DMS 273 (cell line): ENCODE results near the gene BEGAIN.

Experiments used
- DNase-seq: peaks from one replicate; lab custom pipeline; 2025; ENCODE audit not compliant: unreplicated experiment; lab: John Stamatoyannopoulos, UW

Gene BEGAIN

DNA sequence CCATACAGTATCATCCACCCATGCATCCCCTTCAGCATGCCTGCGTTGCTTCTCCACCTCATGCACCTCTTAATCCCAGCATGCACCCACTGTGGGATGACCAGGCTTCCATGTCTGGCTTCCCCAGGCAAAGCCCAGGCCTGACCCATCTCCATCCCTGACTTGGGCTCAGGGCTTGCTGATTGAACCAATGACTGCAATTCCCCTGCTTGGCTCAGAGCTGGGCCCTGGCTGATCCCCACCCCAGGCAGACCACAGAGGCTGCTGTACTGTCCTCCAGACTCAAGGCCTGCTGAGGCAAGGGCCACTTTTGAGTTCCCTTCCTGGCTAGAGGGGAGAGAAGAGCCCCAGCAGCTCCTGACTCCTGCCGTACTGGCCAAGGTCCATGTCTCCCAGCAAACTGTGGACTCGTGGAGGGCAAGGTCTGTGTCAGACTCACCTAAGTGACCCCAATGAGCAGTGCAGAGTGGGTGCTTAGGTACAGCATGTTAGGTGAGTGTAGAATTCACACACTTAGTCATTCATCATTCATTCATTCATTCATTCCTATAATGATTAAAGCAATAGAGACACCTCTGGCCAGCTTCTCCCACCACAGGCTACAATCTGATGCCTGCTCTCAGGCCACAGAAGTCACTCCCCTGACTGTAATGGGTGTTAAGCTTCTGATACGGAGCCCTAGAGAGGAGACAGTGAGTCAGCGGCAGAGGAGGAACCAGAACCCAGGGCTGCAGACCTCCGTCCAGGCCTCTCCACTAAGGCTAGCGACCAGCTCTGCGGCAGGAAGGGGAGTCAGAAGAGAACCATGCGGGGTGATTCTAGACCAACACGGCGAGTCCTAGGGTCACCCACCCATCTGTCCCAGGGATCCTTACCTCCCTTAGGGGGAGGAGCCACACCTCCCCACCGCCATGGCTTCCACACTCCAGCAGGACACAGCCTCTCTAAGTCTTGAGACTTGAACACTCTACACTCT, 2.9 kb downstream of the BEGAIN start:
- no peak for DNase-seq

DNA sequence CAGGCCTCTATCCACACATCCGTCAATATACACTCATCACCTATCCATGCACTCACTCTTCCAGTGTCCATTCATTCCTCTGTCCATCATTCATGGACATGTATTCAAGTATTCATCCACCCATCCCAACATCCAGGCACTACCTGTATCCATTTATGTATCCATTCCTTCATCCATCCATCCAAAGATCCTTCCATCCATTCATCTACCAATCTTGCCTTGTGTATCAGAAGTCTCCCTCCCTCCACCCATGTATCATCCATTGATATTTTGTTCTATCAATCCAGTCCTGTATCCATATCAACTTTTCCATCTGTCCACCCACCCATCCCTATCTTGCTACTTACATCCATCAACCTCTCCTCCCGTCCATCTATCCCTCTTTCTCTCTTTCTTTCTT, 4.0 kb downstream of the BEGAIN start:
- no peak for DNase-seq

DNA sequence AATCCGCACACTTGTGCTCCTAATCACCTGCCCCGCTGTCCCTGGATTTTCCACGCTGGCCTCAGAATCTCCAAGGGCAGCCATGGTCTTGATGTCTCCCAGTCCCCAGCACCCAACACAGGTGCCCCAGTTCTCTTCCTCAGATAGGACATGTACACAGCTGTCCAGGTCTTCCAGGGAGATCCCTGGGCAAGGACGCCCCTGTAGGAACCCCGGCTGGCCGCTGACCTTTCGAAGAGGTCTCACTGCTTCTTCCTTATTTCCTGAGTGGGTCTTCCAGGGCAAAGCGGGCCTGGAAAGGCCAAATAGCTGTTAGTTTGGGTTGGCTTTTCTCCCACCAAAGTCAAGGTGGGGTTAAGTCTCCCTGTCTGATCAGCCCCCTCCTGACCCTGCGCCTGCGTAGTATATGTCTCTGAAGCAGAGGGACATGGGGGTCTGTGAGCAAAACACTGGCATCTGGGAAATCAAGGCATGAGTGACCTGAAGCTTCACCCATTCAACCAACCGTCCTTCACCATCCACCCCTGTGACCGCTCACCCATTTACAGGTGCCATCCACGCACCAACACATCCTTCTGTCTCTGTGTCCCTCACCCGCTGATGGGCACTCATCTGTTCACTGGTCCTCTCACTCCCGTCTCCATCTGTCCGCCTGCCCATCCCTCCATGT, 4.6 kb downstream of the BEGAIN start:
- no peak for DNase-seq

DNA sequence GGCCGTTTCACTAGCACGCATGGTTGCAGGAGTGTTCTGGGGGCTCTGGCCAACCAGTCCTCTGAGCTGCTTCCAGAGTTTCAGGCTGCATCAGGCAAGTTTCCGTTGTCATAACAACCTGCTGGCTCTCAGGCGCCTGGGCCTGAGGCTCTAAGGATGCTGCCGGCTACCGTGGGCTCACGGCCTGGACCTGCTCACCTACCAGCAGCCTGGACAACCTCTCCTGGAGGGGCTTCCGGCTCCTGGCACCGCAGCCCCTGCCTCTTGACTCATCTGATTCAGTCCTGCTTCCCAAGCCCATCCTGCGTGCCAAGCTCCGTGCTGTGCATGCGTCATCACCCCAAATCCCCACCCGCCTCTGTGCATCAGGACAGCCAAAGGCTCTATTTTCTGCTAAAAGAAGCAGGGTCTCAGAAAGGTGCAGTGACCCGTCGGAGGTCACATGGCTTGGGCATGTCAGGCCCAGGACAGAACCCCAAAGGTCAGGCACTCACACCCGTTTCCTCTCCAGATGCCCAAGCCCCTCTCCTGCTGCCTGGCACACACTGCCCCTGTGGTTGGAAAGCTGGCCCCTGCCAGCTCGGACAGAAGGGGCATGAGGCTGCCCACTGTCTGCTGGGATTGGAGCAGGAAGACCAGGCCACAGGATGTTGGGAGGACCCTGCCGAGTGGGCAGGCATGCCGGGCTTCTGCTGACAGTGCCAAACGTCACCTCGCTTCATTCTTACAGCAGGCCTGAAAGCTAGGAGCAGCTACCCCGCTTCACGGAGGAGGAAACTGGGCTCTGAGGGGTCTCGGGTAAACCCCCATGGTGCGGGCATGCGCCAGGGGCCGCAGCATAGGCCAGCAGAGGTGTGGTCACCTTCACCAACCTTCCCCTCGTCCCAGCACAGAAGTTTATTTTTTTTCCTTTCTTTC, 5.7 kb downstream of the BEGAIN start:
- DNase-seq: peak; percentile 36

DNA sequence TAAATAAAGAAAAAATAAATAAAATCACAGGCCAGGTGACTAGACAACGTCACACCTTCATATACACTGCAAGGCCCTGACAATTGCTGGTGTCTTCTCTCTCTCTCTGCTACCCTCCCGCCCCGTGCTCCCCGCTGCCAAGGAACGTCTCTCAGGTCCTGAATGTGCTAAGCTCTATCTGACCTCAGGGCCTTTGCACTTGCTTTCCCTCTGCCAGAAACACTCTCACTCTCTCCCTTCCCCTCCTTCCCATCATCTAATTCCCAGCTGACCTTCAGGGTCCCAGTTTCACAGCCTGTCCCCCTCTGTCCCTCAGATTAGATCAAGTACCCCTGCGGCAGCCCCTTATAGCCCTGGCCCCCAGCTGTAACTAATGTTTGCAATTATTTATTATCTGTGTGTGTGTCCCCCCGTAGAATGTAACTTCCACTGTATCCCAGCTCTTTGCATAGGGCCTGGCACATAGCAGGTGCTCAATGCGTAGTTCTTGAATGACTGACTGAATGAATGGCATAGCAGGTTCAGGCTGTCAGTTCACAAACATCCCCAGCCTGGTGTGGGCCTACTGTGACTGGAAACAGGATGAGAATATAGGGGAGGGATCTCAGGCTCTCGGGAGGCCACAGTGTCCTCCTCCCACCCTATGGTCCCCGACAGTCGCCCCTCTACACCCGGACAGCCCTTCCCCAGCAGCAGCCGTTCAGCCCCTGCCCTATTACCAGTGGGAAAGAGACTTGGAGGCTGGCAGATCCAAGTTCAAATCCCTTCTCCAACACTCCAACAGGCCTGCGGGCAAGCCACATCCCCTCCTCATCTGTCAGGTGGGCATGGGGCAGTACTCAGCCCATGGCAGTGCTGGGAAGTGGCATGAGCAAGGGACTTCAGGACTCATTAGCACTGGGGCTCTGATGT, 6.6 kb downstream of the BEGAIN start:
- no peak for DNase-seq

DNA sequence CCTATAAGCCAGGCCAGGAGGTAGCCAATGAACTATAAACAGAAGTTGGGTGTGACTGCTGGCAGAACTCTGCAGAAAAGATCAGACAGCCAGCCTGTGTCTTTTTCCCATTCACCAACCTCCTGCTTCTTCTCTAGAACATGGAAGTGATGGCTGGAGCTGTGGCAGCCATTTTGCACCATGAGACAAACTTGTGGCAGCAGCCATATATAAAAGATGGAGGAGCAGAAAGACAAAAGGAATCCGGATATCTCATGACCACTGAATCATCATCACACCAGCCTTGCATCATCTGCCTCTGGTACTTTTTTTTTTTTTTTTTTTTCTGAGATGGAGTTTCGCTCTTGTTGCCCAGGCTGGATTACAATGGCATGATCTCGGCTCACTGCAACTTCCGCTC, 8.7 kb downstream of the BEGAIN start:
- DNase-seq: no peak

DNA sequence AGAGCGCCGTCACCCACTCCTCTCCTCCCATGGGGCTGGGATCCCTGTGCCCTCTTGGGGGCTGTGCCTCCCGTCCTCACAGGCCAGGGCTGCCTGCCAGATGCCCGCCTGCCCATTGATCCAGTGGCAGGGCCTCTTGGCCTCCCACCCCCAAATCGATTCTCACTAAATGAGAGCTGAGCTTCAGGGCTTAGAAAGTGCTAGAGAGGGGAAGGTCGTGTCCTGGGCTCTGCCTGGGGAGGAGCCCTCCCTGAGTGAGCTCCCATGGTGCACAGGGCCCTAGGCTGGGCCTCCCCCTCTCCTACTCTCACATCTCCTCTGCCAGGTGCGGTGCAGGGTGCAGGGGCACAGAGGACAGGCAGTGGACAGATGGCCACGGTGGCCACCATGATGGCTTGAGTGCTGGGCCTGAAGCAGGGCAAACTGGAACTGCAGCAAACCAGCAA, 9.2 kb downstream of the BEGAIN start:
- no peak for DNase-seq

DNA sequence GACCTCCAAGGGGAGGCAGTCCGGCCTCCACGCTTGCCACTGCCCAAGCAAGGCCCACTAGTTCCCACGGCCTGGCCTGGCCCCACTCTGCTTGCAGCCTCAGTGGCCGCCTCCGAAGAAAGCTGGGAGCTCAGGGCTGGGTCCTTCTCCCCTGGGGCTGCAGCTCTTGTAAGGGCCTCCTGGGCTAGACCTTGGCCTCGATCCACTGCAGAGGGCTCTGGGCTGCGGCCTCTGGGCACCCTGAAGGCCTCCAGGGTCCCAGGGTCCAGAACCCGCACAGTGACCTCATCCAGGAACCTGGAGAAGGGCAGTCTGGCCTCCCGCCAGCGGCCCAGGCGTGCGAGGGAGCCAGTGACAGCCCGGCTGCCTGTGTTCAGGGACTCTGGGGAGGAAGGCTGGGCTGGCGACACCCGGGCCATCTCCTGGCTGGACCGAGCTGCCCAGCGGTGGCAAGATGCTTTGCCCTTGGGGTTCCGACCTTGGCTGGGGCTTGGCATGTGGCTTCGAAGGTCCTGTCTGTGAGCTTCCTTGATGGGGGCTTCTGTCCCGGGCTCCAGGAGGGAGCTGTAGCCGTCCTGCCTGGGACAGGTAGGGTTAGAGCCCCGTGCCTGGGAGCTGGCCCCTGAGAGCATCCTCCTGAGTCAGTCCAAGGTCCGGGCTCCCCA, 9.8 kb downstream of the BEGAIN start:
- DNase-seq: no peak

DNA sequence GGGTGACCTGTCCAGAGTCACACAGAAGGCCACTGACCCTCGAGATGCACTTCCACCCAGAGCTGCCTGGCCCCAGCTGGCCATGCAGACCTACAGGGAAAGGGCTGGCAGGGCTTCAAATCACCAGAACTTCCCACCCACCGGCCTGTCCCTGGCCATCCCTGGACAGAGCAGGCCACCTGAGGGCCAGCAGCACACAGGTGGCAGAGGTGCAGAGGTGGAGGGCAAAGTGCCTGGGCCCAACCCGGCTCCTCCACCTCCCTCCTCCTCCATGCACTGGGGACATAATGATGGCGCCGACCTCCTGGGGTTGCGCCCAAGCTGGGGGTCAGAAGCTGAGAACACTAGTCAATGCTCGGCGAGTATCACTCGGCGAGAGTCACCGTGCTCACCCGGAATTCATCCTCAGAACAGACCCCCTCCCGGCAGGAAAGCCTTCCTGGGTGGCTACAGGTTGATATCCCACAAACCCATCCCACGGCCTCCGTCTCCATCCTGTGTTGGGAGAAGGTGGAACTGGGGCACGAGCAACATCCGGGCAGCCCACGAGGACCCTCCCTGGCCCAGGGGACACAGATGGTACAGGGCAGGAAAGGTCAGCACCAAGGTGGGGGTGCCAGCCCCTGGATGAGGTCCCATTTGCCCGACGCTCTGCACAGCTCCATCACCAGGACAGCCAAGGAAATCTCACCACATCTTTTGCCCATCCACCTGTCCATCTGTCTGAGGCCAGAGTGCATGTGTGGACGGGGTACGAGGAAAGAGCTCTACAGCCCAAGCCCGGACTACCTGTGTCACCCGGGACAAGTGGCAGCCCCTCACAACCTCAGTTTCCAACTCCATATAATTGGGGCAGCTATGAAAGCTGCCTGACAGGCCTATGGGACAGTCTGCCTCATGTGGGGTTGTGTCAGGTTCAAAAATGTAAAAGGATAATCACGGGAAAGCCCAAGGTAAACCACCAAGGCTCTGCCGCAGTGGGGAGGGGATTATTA, 10.8 kb downstream of the BEGAIN start:
- no peak for DNase-seq

DNA sequence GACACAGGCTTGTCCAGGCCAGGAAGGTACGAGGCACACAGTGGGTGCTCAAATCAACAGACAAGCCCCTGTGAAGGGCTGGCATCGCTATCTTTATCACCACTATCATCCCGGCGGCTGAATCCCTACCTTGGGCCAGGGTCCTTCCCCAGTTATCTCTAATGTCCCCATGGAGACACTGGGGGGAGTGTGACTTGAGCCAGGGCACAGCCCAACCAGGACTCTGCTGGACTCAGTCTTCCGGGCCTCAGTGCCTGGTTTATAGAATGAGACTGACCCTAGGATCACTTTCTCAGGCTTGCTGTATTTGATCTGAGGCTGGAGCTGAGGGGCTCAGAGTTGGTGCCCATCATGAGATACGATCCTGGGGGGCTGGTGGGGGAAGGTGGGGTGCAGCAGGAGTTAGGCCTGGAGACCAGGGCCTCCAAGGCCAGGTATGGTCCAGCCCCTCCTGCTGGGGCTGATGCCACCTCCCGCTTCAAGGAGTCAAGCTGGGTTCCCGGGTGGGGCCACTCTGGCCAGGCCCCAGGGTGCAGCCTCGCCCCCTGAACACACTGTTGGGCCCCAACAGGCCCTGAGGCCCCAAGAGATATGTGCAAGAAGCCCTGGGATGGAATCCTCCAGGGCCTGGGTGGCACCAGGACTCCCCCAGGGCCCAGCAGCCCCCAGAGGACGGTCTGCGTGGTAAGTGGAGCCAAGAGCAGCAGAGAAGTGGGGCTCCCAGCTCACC, 11.8 kb downstream of the BEGAIN start:
- no peak for DNase-seq

DNA sequence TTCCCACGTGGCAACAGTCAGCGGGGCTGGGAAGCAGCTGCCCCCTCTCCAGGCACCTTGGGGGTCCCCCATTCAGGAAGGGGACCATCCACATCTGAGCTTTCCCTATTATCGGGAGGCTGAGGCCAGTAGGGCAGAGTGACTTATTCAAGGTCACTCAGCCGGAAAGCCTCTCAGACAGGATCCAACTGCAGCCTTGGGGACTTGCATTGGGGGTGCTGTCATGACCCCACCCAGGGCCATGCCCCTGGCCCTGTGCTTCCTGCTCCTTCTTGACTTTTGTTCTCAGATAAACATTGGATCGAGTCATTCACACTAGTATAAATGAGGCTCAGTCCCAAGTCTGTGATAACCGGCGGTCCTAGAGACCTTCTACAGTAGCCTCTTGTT, 12.6 kb downstream of the BEGAIN start:
- no peak for DNase-seq

DNA sequence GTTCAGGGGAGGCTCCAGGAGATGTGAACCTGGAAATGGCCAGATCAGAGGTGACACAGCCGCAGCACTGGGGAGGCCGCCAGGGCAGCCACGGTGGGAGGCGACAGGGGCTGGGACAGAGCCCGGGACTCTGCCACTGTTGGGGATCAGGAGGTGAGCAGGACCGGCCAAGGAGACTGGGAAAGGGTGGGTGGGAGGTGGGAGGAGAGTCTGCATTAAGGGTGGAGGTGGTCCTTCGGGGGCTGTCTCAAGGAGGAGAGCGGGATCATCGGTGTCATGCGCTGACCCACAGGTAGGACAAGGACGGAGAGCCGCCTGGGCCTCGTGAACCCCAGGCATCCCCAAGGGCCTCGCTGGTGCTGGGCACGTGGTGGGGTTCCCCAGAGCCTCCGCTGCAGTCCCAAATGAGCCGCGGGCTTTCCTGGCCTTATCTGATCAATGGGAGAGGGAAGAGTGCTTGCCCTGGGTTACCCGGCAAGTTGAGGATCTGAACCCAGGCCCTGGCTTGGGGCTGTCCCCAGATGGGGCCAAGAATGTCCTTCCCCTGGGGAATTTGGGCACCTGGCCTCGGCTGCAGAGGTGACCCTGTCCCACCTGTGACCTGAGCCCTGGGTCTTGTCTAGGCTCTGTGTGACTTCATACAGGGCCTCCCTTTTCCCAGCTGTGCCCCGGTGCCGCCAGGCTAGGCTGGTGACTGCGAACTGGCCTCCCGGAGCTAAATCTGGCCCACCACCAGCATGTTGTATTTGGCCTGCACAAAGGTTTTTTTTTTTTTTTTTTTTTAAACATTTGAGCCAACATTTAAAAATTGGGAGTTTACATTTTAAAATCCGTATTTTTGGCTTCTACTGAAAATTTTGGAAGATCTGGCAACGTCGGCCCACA, 13.2 kb downstream of the BEGAIN start:
- no peak for DNase-seq

DNA sequence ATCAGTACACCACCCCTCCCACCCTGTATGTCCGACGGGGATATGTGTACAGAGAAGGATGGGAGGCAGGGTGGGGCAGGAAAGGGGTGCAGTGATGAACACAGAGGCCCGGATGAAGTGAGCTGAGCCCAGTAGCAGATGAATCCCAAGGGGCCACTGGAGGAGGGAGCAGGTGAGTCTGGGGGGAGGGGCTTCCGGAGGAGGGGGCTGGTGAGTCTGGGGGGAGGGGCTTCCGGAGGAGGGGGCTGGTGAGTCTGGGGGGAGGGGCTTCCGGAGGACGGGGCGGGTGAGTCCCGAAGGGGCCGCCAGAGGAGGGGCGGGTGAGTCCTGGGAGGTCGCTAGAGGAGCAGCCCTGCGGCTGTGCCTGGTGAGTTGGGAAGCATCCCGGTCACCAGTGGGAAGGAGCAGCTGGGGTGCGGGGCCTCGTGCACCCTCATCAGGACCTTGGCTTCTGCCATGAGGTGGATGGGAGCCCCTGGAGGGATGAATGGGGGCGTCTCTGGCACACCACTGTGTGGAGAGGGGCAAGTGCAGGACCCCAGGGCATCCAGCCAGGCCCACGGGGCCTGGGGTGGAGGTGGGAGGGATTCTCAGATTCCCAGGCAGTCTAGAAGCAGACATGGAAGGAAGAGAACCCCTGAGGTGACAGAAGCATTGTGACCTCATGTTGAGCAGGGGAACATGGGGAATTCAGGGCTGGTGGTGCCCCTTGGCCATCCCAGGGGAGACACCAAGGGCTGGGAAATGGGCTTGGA, 14.0 kb downstream of the BEGAIN start:
- DNase-seq: no peak

DNA sequence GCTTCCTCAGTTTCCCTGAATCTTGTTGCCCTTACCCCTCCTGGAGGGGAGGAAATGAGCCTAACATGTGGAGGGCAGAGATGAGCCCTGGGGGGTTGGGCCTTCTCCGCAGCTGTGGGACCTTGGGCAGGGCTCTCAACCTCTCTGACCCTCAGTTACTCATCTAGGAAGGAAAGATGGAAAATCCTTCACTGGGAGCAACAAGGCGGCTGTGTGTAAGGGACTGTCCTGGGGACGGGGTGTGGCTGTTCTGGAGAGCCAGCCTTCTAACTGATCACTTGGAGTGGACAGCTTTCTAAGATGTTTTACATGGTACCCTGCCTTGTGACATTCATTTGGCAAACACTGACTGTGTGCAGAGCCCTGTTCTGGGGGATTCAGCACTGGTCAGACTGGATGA, 14.7 kb downstream of the BEGAIN start:
- no peak for DNase-seq

DNA sequence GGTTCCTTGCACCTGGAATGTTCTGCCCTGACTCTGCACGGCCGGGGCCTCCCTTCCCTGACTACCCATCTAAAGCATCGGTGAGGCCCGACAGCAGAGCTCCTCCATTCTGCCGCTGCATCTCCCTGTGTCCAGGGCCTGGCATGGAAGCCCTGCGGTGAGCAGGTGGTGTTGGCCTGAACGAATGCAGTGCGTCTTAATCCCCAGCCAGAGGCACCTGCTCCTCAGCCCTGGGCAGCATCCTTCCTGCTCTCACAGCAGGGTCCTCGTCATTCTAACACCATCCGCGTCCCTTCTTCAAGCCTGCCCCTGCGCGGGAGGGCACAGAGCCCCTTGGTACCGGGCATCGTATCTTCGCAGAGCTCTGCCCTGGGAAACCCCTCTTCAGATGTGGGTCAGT, 15.4 kb downstream of the BEGAIN start:
- DNase-seq: no peak
